OCI-LY7 (cell line): Measurements from ENCODE around the gene NEURL3. TPM values are rescaled to one million over a fixed set of nuclear protein-coding genes. Genes with fewer than 3 reads are reported as not detected.
A peak's percentile ranks its signal among the peaks of the same experiment; 100 is the strongest.
"Not testable (repeated sequence)": the region's sequence is repeated elsewhere in the genome, so short reads cannot be mapped to it uniquely, and the experiment has no call there.

Experiments
- Bru-seq: library from RNA; stranded (reverse); fragments of 400-500 nt; gene quantifications from one replicate; lab custom pipeline; 2021; lab: Mats Ljungman, UMichigan
- BruChase-seq, 2 experiments: library from RNA; stranded (reverse); fragments of 400-500 nt; gene quantifications; one replicate each; lab custom pipeline; 2021; lab: Mats Ljungman, UMichigan
- BruUV-seq: library from RNA; stranded (reverse); fragments of 400-500 nt; replicated peaks from 2 replicates; lab custom pipeline; 2021; lab: Mats Ljungman, UMichigan
- CTCF ChIA-PET: fragments of 300-600 bp; sonication (Branson Sonifier 250); formaldehyde crosslinking; loops from one replicate; lab custom pipeline; 2022; ENCODE audit warnings: antibody characterized with exemption; ENCODE audit not compliant: unreplicated experiment; lab: Charles Lee
- POLR2A ChIA-PET: fragments of 300-600 bp; sonication (Branson Sonifier 250); formaldehyde crosslinking; loops from one replicate; lab custom pipeline; 2022; ENCODE audit warnings: antibody characterized with exemption; lab: Charles Lee
- DNase-seq: peaks from one replicate; pipeline ENCODE4 v3.0.0-alpha.2; 2015; ENCODE audit warnings: low spot score
- H2AFZ ChIP-seq: fragments of 200-600 bp; sonication (generic), shearing (Covaris generic); 2 replicates; pipeline ENCODE4 v1.6.1; 2014; ENCODE audit warnings: mild to moderate bottlenecking, antibody characterized with exemption, low read length, moderate library complexity
- H3K27ac ChIP-seq: fragments of 200-600 bp; sonication (generic); 2 replicates; pipeline ENCODE4 v1.5.1; 2014; ENCODE audit warnings: mixed run types, low read depth, mild to moderate bottlenecking, moderate library complexity, low read length, inconsistent platforms; ENCODE audit not compliant: poor library complexity, severe bottlenecking
- H3K36me3 ChIP-seq: fragments of 200-600 bp; sonication (generic); 2 replicates; pipeline ENCODE4 v1.6.1; 2014; ENCODE audit warnings: mild to moderate bottlenecking, antibody characterized with exemption, low read length, moderate library complexity, mixed read lengths; ENCODE audit not compliant: insufficient read depth
- H3K4me1 ChIP-seq: fragments of 200-600 bp; sonication (generic); 2 replicates; pipeline ENCODE4 v1.5.1; 2014; ENCODE audit warnings: mild to moderate bottlenecking, low read length; ENCODE audit not compliant: insufficient read depth, poor library complexity, severe bottlenecking
- H3K4me2 ChIP-seq: fragments of 200-600 bp; sonication (generic); 2 replicates; pipeline ENCODE4 v1.6.1; 2014; ENCODE audit warnings: mild to moderate bottlenecking, low read length
- H3K4me3 ChIP-seq: fragments of 200-600 bp; sonication (generic); 2 replicates; pipeline ENCODE4 v1.5.1; 2014; ENCODE audit warnings: mild to moderate bottlenecking, low read depth, low read length; ENCODE audit not compliant: poor library complexity, severe bottlenecking
- H3K79me2 ChIP-seq: fragments of 200-600 bp; sonication (generic); 2 replicates; pipeline ENCODE4 v1.6.1; 2016; ENCODE audit warnings: low read depth, mild to moderate bottlenecking, low read length, moderate library complexity, mixed read lengths; ENCODE audit not compliant: insufficient read depth
- H3K9me2 ChIP-seq: fragments of 200-600 bp; sonication (generic); 2 replicates; pipeline ENCODE4 v1.6.1; 2016; ENCODE audit warnings: mild to moderate bottlenecking, low read length, mixed read lengths; ENCODE audit not compliant: insufficient read depth
- H3K9me3 ChIP-seq: fragments of 200-600 bp; sonication (generic); 2 replicates; pipeline ENCODE4 v1.6.1; 2014; ENCODE audit warnings: mild to moderate bottlenecking, mixed run types, low read length, mixed read lengths
- H4K20me1 ChIP-seq: fragments of 200-600 bp; sonication (generic); 2 replicates; pipeline ENCODE4 v1.6.1; 2014; ENCODE audit warnings: mild to moderate bottlenecking, antibody characterized with exemption, low read length, moderate library complexity, mixed read lengths; ENCODE audit not compliant: insufficient read depth
- EZH2phosphoT487 ChIP-seq: fragments of 200-600 bp; sonication (generic); IDR thresholded peaks from 2 replicates; pipeline ENCODE4 v1.6.1; 2018; ENCODE audit warnings: low read depth, borderline replicate concordance, mild to moderate bottlenecking, mixed run types, antibody characterized with exemption, low read length, moderate library complexity, mixed read lengths
- intact Hi-C: fragments of 100-400 bp; cut with micrococcal nuclease; formaldehyde crosslinking; loops from one replicate; pipeline ENCODE4 v1.10.0; 2022; ENCODE audit not compliant: unreplicated experiment
- long read RNA-seq: library from polyadenylated mRNA; stranded (forward); transcript quantifications from one replicate; pipeline ENCODE4 v2.0.0, GENCODE V29; 2022
- total RNA-seq, 2 experiments: library from RNA; depleted of rRNA in 1 of 2; stranded (reverse); fragments of >200 nt in 1 of 2; shearing (Covaris generic) in 1 of 2; gene quantifications; 2 replicates each; pipeline ENCODE4 v1.2.3, GENCODE V29; 2014 to 2022
- TF ChIP-seq, protein P1 (sequence below): fragments of 200-600 bp; sonication (generic); conservative IDR thresholded peaks from 2 replicates; pipeline ENCODE4 v1.5.1; 2014; ENCODE audit warnings: mild to moderate bottlenecking, antibody characterized with exemption, low read length, moderate library complexity, mixed read lengths

Gene NEURL3, protein sequence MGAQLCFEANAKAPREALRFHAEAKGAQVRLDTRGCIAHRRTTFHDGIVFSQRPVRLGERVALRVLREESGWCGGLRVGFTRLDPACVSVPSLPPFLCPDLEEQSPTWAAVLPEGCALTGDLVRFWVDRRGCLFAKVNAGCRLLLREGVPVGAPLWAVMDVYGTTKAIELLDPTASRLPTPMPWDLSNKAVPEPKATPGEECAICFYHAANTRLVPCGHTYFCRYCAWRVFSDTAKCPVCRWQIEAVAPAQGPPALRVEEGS
- total RNA-seq (2014; rRNA removed; shearing (Covaris generic)) (not detected in 2 replicates), total RNA-seq (2022) (not detected in 2 replicates), Bru-seq, nascent RNA (not detected), BruChase-seq, experiment 1, labeled RNA remaining after a 6-hour chase (not detected), BruChase-seq, experiment 2, labeled RNA remaining after a 2-hour chase (not detected)
- long read RNA-seq, result 0 reads

DNA sequence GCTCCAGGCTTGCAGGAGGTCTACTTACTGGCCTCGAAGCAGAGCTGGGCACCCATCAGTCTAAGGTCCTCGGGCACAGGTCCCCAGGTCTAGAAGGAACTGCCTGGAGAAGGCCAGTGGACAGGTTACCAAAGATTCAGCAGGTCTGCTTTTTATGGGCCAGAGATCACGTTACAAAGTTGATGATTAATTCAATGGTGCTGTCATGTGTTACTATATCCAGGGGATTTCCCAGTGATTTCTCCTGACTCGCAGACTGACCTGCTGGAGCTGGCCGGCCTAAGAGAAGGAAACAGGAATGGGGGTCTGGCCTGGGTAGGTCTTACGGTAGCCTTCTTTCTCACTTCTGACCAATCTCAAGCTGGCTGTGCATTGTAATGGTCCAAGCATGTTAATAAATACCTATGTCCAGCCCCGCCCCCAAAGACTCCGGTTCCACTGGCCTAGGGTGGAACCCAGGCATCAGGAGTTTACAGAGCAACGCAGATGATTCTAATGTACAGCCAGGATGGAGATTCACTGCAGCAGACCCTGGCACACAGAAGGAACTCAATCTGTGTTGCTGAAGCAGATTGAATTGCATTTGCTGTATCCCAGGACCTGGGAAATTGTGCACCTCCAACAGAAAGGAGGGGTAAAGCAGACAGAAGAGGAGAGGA is at the start of gene NEURL3:
Gene NEURL3 (minus strand): TSS at position 127 of the 659 bp plus-strand sequence. CDS start 71 bp downstream, at position 56.
- no peaks in the 10 kb centered on the region for H3K4me1 ChIP-seq
- H2AFZ ChIP-seq, result no peak within 1 kb of the TSS
- ChIA-PET POLR2A (interaction anchor here (0.9 kb wide), 1 partner anchor 55 kb away, joined by 3 read pairs; no protein-coding TSS in a partner anchor), CTCF (no interaction called here)
- no peak within 1 kb of the TSS for H3K4me2 ChIP-seq
- H3K4me3 ChIP-seq, result no peak within 1 kb of the TSS
- H3K9me2 ChIP-seq, result no peaks in the 10 kb centered on the region
- H3K36me3 ChIP-seq, result no peaks in the 10 kb centered on the region
- no peak for DNase-seq
- H3K79me2 ChIP-seq, result no peaks in the 10 kb centered on the region
- no peak within 1 kb of the TSS for H3K27ac ChIP-seq
- BruUV-seq, result no TSS peak
- no peak for TF ChIP-seq EZH2phosphoT487
- TF ChIP-seq, protein P1, sequence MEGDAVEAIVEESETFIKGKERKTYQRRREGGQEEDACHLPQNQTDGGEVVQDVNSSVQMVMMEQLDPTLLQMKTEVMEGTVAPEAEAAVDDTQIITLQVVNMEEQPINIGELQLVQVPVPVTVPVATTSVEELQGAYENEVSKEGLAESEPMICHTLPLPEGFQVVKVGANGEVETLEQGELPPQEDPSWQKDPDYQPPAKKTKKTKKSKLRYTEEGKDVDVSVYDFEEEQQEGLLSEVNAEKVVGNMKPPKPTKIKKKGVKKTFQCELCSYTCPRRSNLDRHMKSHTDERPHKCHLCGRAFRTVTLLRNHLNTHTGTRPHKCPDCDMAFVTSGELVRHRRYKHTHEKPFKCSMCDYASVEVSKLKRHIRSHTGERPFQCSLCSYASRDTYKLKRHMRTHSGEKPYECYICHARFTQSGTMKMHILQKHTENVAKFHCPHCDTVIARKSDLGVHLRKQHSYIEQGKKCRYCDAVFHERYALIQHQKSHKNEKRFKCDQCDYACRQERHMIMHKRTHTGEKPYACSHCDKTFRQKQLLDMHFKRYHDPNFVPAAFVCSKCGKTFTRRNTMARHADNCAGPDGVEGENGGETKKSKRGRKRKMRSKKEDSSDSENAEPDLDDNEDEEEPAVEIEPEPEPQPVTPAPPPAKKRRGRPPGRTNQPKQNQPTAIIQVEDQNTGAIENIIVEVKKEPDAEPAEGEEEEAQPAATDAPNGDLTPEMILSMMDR, result no peak
- no peaks in the 10 kb centered on the region for H3K9me3 ChIP-seq
- intact Hi-C loops, result loop anchor here (5.0 to 10.0 kb wide), 2 partner anchors 138 to 241 kb away; partner anchors contain the start of genes CIAO1 and TMEM127
- H4K20me1 ChIP-seq, result no peaks in the 10 kb centered on the region

DNA sequence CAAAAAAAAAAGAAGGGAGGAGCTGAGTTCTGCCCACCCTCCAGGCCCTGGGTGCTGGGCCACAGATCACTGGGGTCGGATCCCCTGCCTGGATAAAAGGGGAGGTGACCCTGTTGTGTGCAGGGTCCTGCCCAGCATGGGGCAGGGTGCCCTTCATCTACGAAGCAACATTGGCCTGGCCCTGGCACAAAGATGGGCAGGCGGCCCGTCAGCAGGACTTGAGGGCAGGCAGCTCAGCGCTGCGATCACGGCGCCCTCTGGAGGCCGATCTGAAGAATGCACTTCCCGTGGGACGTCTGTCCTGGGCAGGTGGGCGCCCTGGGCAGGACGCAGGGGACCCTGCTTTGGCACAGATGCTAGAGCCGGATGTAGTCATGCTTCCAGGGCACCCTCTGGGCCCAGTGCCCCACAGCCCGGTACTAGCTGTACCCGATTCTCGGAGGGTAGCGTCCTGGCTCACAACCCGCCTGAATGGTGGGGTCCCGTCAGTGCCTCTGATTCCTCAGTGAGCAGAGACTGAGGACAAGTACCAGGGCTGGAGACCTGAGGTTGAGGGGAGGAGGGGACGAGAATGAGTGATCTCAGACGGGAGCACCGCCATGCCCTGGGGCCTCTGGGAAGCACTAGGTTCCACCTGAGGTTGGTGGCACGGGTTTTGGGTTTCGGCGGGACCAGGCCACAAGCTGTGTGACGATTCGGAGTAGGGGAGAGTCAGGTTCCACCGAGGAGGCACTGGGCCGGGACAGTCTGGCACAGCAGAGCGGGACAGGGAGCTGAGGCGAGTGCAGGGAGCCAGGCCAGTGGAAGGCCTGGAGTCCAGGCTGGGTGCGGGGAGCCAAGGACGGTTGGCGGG is 49.4 kb upstream of the NEURL3 start:
- H3K4me2 ChIP-seq, result peak overlapping the region; percentile 38; the same call in 1 of the 2 replicates
- H2AFZ ChIP-seq, result no peak overlapping the region
- no peaks in the 10 kb centered on the region for H3K4me1 ChIP-seq
- H3K27ac ChIP-seq, result no peak overlapping the region
- no peaks in the 10 kb centered on the region for H4K20me1 ChIP-seq
- no TSS peak for BruUV-seq
- ChIA-PET POLR2A (no interaction called here), CTCF (interaction anchor here (0.5 to 1.0 kb wide), 2 partner anchors 29 to 44 kb away, joined by 3 read pairs; no protein-coding TSS in a partner anchor)
- DNase-seq, result peak; percentile 69
- TF ChIP-seq EZH2phosphoT487, result no peak
- TF ChIP-seq, protein P1, result peak; percentile 91
- no peaks in the 10 kb centered on the region for H3K36me3 ChIP-seq
- H3K9me3 ChIP-seq, result no peaks in the 10 kb centered on the region
- intact Hi-C loops, result loop anchor here (1.0 to 2.0 kb wide), 2 partner anchors 45 to 148 kb away; no protein-coding TSS in a partner anchor
- no peaks in the 10 kb centered on the region for H3K79me2 ChIP-seq
- H3K4me3 ChIP-seq, result no peak overlapping the region
- H3K9me2 ChIP-seq, result no peaks in the 10 kb centered on the region

DNA sequence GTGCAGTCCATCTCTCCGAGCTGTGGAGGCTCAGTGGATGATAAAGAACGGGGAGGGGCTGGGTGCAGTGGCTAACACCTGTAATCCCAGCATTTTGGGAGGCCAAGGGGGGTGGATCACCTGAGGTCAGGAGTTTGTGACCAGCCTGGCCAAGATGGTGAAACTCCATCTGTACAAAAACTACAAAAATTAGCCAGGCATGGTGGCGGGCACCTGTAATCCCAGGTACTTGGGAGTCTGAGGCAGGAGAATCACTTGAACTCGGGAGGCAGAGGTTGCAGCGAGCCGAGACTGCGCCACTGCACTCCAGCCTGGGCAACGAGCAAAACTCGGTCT is 48.8 kb upstream of the NEURL3 start:
- intact Hi-C loops, result loop anchor here (1.0 to 2.0 kb wide), 2 partner anchors 45 to 147 kb away; no protein-coding TSS in a partner anchor
- CTCF ChIA-PET, result interaction anchor here (1.0 kb wide), 1 partner anchor 43 kb away, joined by 3 read pairs; no protein-coding TSS in a partner anchor
- BruUV-seq, H3K36me3 ChIP-seq, H3K9me2 ChIP-seq, POLR2A ChIA-PET, DNase-seq, H3K4me1 ChIP-seq, H3K79me2 ChIP-seq, H3K9me3 ChIP-seq, H2AFZ ChIP-seq, H4K20me1 ChIP-seq, H3K27ac ChIP-seq, H3K4me3 ChIP-seq: not testable (repeated sequence)
- H3K4me2 ChIP-seq, result 0 out of 2 replicates have a peak overlapping the region, but pooled peaks have one; percentile 38
